ENCODE data around the gene INTS12. TPM values are rescaled to one million over a fixed set of nuclear protein-coding genes. Genes with fewer than 3 reads are reported as not detected.

Gene INTS12
- polyA plus RNA-seq, 1 donor (not counting 4 experiments of a cell fraction or from before 2014, with no cell fraction given) = 39.8 TPM

DNA sequence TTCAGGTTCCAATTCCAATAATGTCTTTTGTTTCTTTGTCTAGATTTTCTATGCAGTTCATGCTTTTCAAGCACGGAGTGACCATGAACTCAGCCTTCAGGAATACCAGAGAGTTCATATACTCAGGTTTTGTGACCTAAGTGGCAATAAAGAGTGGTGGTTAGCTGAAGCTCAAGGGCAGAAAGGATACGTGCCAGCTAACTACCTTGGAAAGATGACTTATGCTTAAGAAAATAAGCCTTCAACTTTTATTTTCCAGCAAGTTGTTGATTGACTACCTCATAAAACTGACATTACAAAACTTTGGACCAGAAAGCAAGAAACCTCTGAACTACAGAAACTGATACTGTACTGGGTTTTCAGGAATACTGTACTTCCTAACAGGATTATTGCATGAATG is 30.8 kb downstream of the INTS12 start:
- FAIRE-seq (no peak), DNase-seq (ENCODE audit: low read depth, low spot score) (no peak)
- no peaks in the 10 kb centered on the region for H3K27me3 ChIP-seq (ENCODE audit: control insufficient read depth, extremely low read depth, insufficient read depth, low read length)
- no peak overlapping the region for H3K4me2 ChIP-seq (ENCODE audit: control insufficient read depth, extremely low read depth, insufficient read depth, low read depth, low read length)
- dilution Hi-C loops (cut with MboI; ENCODE audit: extremely low pct_ligation_motif_present, low sequenced_read_pairs) = no loop called here
- no peak overlapping the region for H2AFZ ChIP-seq (ENCODE audit: control insufficient read depth, low read length)
- H3K4me3 ChIP-seq (ENCODE audit: control insufficient read depth in 2 of 3, extremely low read depth in 1 of 3, insufficient read depth in 2 of 3, low read depth in 1 of 3, low read length in 3 of 3) = no peak overlapping the region
- H3K9me1 ChIP-seq (ENCODE audit: control insufficient read depth, extremely low read depth, insufficient read depth, low read length) = no peaks in the 10 kb centered on the region
- H3K36me3 ChIP-seq (ENCODE audit: control insufficient read depth in 2 of 2, extremely low read depth in 1 of 2, insufficient read depth in 2 of 2, low read length in 2 of 2) = peaks cover 0 to 2% of the 10 kb centered on the region in 2 experiments
- no peak for TF ChIP-seq EZH2 (IDR thresholded peaks at IDR 0.05; ENCODE audit: low read length)
- TF ChIP-seq, protein P1, sequence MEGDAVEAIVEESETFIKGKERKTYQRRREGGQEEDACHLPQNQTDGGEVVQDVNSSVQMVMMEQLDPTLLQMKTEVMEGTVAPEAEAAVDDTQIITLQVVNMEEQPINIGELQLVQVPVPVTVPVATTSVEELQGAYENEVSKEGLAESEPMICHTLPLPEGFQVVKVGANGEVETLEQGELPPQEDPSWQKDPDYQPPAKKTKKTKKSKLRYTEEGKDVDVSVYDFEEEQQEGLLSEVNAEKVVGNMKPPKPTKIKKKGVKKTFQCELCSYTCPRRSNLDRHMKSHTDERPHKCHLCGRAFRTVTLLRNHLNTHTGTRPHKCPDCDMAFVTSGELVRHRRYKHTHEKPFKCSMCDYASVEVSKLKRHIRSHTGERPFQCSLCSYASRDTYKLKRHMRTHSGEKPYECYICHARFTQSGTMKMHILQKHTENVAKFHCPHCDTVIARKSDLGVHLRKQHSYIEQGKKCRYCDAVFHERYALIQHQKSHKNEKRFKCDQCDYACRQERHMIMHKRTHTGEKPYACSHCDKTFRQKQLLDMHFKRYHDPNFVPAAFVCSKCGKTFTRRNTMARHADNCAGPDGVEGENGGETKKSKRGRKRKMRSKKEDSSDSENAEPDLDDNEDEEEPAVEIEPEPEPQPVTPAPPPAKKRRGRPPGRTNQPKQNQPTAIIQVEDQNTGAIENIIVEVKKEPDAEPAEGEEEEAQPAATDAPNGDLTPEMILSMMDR (optimal IDR thresholded peaks at IDR 0.05 in 1 of 3, IDR thresholded peaks at IDR 0.05 in 1 of 3, conservative IDR thresholded peaks at IDR 0.05 in 1 of 3; ENCODE audit: extremely low read depth in 1 of 3, insufficient read depth in 2 of 3, low read length in 3 of 3) = no peak
- no peaks in the 10 kb centered on the region for H3K79me2 ChIP-seq (ENCODE audit: control insufficient read depth, insufficient read depth, low read length)
- H3K4me1 ChIP-seq (ENCODE audit: control insufficient read depth, extremely low read depth, insufficient read depth, low read length) = peaks cover under 1% of the 10 kb centered on the region
- H3K27ac ChIP-seq (ENCODE audit: control insufficient read depth, insufficient read depth, low read length) = no peak overlapping the region
- H3K9ac ChIP-seq (ENCODE audit: control insufficient read depth, extremely low read depth, insufficient read depth, low read length) = no peak overlapping the region
- H4K20me1 ChIP-seq (ENCODE audit: control insufficient read depth, extremely low read depth, insufficient read depth, low read length) = no peaks in the 10 kb centered on the region
- no peaks in the 10 kb centered on the region for H3K9me3 ChIP-seq (ENCODE audit: control insufficient read depth, low read depth, low read length)

DNA sequence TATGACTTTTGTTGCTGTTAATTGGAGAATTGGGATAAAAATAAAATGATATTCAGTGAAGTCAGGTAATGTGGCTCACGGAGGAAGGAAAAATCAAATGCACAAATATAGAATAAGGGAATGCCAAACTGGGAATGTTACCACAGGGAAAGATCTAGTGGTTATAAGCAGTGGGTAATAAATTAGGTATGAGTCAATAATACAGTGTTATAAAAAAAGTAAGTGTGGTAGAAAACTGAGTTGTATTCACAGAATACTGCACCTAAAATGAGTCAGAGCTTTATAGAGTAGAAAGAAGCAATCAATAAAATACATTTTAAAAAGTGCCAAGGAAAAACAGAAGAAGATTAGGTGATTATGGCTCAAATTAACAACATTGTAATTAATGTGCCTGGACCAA is 34.5 kb downstream of the INTS12 start:
- dilution Hi-C loops (cut with MboI; ENCODE audit: extremely low pct_ligation_motif_present, low sequenced_read_pairs) = no loop called here
- DNase-seq (ENCODE audit: low read depth, low spot score) (no peak), FAIRE-seq (no peak)

More for the DNA sequence above, 34.5 kb downstream of the INTS12 start:
- H3K27me3 ChIP-seq (ENCODE audit: control insufficient read depth, extremely low read depth, insufficient read depth, low read length) = no peaks in the 10 kb centered on the region
- no peak overlapping the region for H2AFZ ChIP-seq (ENCODE audit: control insufficient read depth, low read length)
- H3K4me1 ChIP-seq (ENCODE audit: control insufficient read depth, extremely low read depth, insufficient read depth, low read length) = no peaks in the 10 kb centered on the region
- no peak overlapping the region for H3K4me3 ChIP-seq (ENCODE audit: control insufficient read depth in 2 of 3, extremely low read depth in 1 of 3, insufficient read depth in 2 of 3, low read depth in 1 of 3, low read length in 3 of 3)
- no peaks in the 10 kb centered on the region for H3K9me1 ChIP-seq (ENCODE audit: control insufficient read depth, extremely low read depth, insufficient read depth, low read length)
- H3K9ac ChIP-seq (ENCODE audit: control insufficient read depth, extremely low read depth, insufficient read depth, low read length) = no peak overlapping the region
- H3K79me2 ChIP-seq (ENCODE audit: control insufficient read depth, insufficient read depth, low read length) = no peaks in the 10 kb centered on the region
- TF ChIP-seq EZH2 (IDR thresholded peaks at IDR 0.05; ENCODE audit: low read length) = no peak
- TF ChIP-seq, protein P1 (optimal IDR thresholded peaks at IDR 0.05 in 1 of 3, IDR thresholded peaks at IDR 0.05 in 1 of 3, conservative IDR thresholded peaks at IDR 0.05 in 1 of 3; ENCODE audit: extremely low read depth in 1 of 3, insufficient read depth in 2 of 3, low read length in 3 of 3) = no peak
- no peaks in the 10 kb centered on the region for H4K20me1 ChIP-seq (ENCODE audit: control insufficient read depth, extremely low read depth, insufficient read depth, low read length)
- H3K36me3 ChIP-seq (ENCODE audit: control insufficient read depth in 2 of 2, extremely low read depth in 1 of 2, insufficient read depth in 2 of 2, low read length in 2 of 2) = no peaks in the 10 kb centered on the region
- H3K9me3 ChIP-seq (ENCODE audit: control insufficient read depth, low read depth, low read length) = no peaks in the 10 kb centered on the region
- H3K4me2 ChIP-seq (ENCODE audit: control insufficient read depth, extremely low read depth, insufficient read depth, low read depth, low read length) = no peak overlapping the region
- no peak overlapping the region for H3K27ac ChIP-seq (ENCODE audit: control insufficient read depth, insufficient read depth, low read length)

All from keratinocyte (primary cell).